GM12874 (cell line): ENCODE data around the gene TMEM270.

Experiments used
- CTCF ChIP-seq: IDR thresholded peaks from 2 replicates; pipeline ENCODE4 v1.5.1; 2011; ENCODE audit warnings: low read depth, mild to moderate bottlenecking, control low read depth, low read length, moderate library complexity; ENCODE audit not compliant: insufficient read depth

Gene TMEM270

GRCh38 chr7:73869011-73869798, 8.2 kb downstream of the TMEM270 start:
- no peak for TF ChIP-seq CTCF

- no peak for TF ChIP-seq CTCF
These were observed 9.1 kb downstream of the TMEM270 start for GRCh38 chr7:73870041-73870492.

GRCh38 chr7:73871163-73872011, 10.4 kb downstream of the TMEM270 start:
- no peak for TF ChIP-seq CTCF

- no peak for TF ChIP-seq CTCF
These were observed 11.3 kb downstream of the TMEM270 start for GRCh38 chr7:73872056-73872908.

- no peak for TF ChIP-seq CTCF
These were observed 15.4 kb downstream of the TMEM270 start for GRCh38 chr7:73876361-73876760.

- TF ChIP-seq CTCF = no peak
These were observed 16.0 kb downstream of the TMEM270 start for GRCh38 chr7:73876973-73877372.
